H9 (cell line): ENCODE measurements around the gene TET2. TPM values are rescaled to one million over a fixed set of nuclear protein-coding genes. Genes with fewer than 3 reads are reported as not detected.

Experiments used
- DNase-seq: peaks from one replicate; pipeline ENCODE4 v3.0.0-alpha.2; 2017
- H2AFZ ChIP-seq: one replicate; pipeline ENCODE4 v1.6.1; 2013; ENCODE audit warnings: mild to moderate bottlenecking, low read length, control low read depth, moderate library complexity
- H2AK5ac ChIP-seq: 2 replicates; pipeline ENCODE4 v1.6.1; 2013; ENCODE audit warnings: low read length, control low read depth, mixed read lengths; ENCODE audit not compliant: insufficient read length
- H2BK120ac ChIP-seq: one replicate; pipeline ENCODE4 v1.6.1; 2013; ENCODE audit warnings: low read depth, mild to moderate bottlenecking, low read length, control low read depth, inconsistent platforms; ENCODE audit not compliant: poor library complexity, severe bottlenecking
- H2BK12ac ChIP-seq: 2 replicates; pipeline ENCODE4 v1.6.1; 2013; ENCODE audit warnings: low read length, control low read depth, mixed read lengths, low read depth; ENCODE audit not compliant: insufficient read length
- H2BK15ac ChIP-seq: 2 replicates; pipeline ENCODE4 v1.6.1; 2013; ENCODE audit warnings: low read depth, low read length, control low read depth
- H2BK20ac ChIP-seq: one replicate; pipeline ENCODE4 v1.6.1; 2013; ENCODE audit warnings: low read depth, mild to moderate bottlenecking, low read length, control low read depth, inconsistent platforms; ENCODE audit not compliant: poor library complexity, severe bottlenecking
- H2BK5ac ChIP-seq: 2 replicates; pipeline ENCODE4 v1.6.1; 2013; ENCODE audit warnings: low read length, control low read depth, mixed read lengths; ENCODE audit not compliant: insufficient read length
- H3K14ac ChIP-seq: 2 replicates; pipeline ENCODE4 v1.6.1; 2013; ENCODE audit warnings: low read length, control low read depth; ENCODE audit not compliant: insufficient read depth
- H3K18ac ChIP-seq: 2 replicates; pipeline ENCODE4 v1.6.1; 2013; ENCODE audit warnings: low read depth, mild to moderate bottlenecking, mixed read lengths, low read length, control low read depth; ENCODE audit not compliant: insufficient read length
- H3K23ac ChIP-seq: 2 replicates; pipeline ENCODE4 v1.6.1; 2013; ENCODE audit warnings: low read length, control low read depth, mixed read lengths, low read depth; ENCODE audit not compliant: insufficient read length
- H3K23me2 ChIP-seq: 2 replicates; pipeline ENCODE4 v1.6.1; 2013; ENCODE audit warnings: low read depth, mild to moderate bottlenecking, mixed read lengths, low read length, control low read depth; ENCODE audit not compliant: insufficient read length, poor library complexity, severe bottlenecking
- H3K27ac ChIP-seq: 2 replicates; pipeline ENCODE4 v1.5.1; 2013; ENCODE audit warnings: low read length, control low read depth, mixed read lengths, low read depth; ENCODE audit not compliant: insufficient read length
- H3K27me3 ChIP-seq: 2 replicates; pipeline ENCODE4 v1.6.1; 2013; ENCODE audit warnings: low read length, control low read depth, inconsistent platforms; ENCODE audit not compliant: insufficient read depth
- H3K4ac ChIP-seq: 2 replicates; pipeline ENCODE4 v1.6.1; 2013; ENCODE audit warnings: low read depth, mild to moderate bottlenecking, control low read depth, inconsistent platforms, low read length, moderate library complexity
- H3K4me1 ChIP-seq: 2 replicates; pipeline ENCODE4 v1.6.1; 2013; ENCODE audit warnings: low read length, control low read depth, inconsistent platforms; ENCODE audit not compliant: insufficient read depth
- H3K4me2 ChIP-seq: 2 replicates; pipeline ENCODE4 v1.6.1; 2013; ENCODE audit warnings: low read length, control low read depth, mixed read lengths; ENCODE audit not compliant: insufficient read length, insufficient read depth
- H3K56ac ChIP-seq: 2 replicates; pipeline ENCODE4 v1.6.1; 2013; ENCODE audit warnings: low read depth, mild to moderate bottlenecking, mixed read lengths, low read length, control low read depth; ENCODE audit not compliant: insufficient read length
- H3K79me1 ChIP-seq: 2 replicates; pipeline ENCODE4 v1.6.1; 2013; ENCODE audit warnings: low read depth, mild to moderate bottlenecking, moderate library complexity, low read length, control low read depth, inconsistent platforms; ENCODE audit not compliant: insufficient read depth, poor library complexity, severe bottlenecking
- H3K79me2 ChIP-seq: 2 replicates; pipeline ENCODE4 v1.6.1; 2013; ENCODE audit warnings: low read length, control low read depth, inconsistent platforms; ENCODE audit not compliant: insufficient read depth
- H3K9ac ChIP-seq: 2 replicates; pipeline ENCODE4 v1.6.1; 2013; ENCODE audit warnings: low read length, control low read depth, mixed read lengths; ENCODE audit not compliant: insufficient read length; ENCODE audit errors: extremely low read depth
- H3K9me3 ChIP-seq: one replicate; pipeline ENCODE4 v1.6.1; 2013; ENCODE audit warnings: low read depth, low read length, inconsistent platforms; ENCODE audit not compliant: control insufficient read depth
- H3T11ph ChIP-seq: one replicate; pipeline ENCODE4 v1.6.1; 2013; ENCODE audit warnings: mild to moderate bottlenecking, low read length, control low read depth, inconsistent platforms
- H4K20me1 ChIP-seq: one replicate; pipeline ENCODE4 v1.6.1; 2013; ENCODE audit not compliant: control insufficient read depth, insufficient read length, insufficient read depth
- H4K5ac ChIP-seq: 2 replicates; pipeline ENCODE4 v1.6.1; 2013; ENCODE audit warnings: low read depth, mild to moderate bottlenecking, mixed read lengths, low read length, control low read depth; ENCODE audit not compliant: insufficient read length
- H4K8ac ChIP-seq: replicated peaks from 2 replicates; pipeline ENCODE4 v1.6.1; 2013; ENCODE audit warnings: low read length, control low read depth, mixed read lengths, low read depth; ENCODE audit not compliant: insufficient read length
- H4K91ac ChIP-seq: 2 replicates; pipeline ENCODE4 v1.6.1; 2013; ENCODE audit warnings: low read depth, mild to moderate bottlenecking, moderate library complexity, mixed read lengths, low read length, control low read depth; ENCODE audit not compliant: insufficient read length
- H3K27ac Mint-ChIP-seq, 3 experiments: 2 replicates in 2 of 3; 3 replicates in 1 of 3; pipeline ENCODE4 v1.8.0; 2020 to 2021; ENCODE audit warnings: mixed read lengths in 3 of 3, mild to moderate bottlenecking in 1 of 3, moderate library complexity in 1 of 3
- H3K27me3 Mint-ChIP-seq: 2 replicates; pipeline ENCODE4 v1.8.0; 2021; ENCODE audit warnings: low read depth, mild to moderate bottlenecking, moderate library complexity, mixed read lengths
- H3K36me3 Mint-ChIP-seq, 3 experiments: 2 replicates in 2 of 3; 3 replicates in 1 of 3; pipeline ENCODE4 v1.8.0; 2020 to 2021; ENCODE audit warnings: low read depth in 3 of 3, mixed read lengths in 3 of 3; ENCODE audit not compliant: insufficient read depth in 1 of 3
- H3K4me1 Mint-ChIP-seq, 2 experiments: 2 replicates each; pipeline ENCODE4 v1.8.0; 2020; ENCODE audit warnings: mixed read lengths in 2 of 2
- H3K4me3 Mint-ChIP-seq, 2 experiments: 2 replicates in 1 of 2; 3 replicates in 1 of 2; pipeline ENCODE4 v1.8.0; 2020 to 2021; ENCODE audit warnings: mild to moderate bottlenecking in 2 of 2, mixed read lengths in 2 of 2, moderate library complexity in 1 of 2
- H3K9me3 Mint-ChIP-seq, 2 experiments: 2 replicates in 1 of 2; 3 replicates in 1 of 2; pipeline ENCODE4 v1.8.0; 2020; ENCODE audit warnings: mild to moderate bottlenecking in 2 of 2, mixed read lengths in 2 of 2, moderate library complexity in 1 of 2
- CTCF ChIP-seq: fragments of 200-600 bp; sonication (generic); conservative IDR thresholded peaks from 3 replicates; pipeline ENCODE4 v1.8.0; 2021; ENCODE audit warnings: antibody characterized with exemption, mild to moderate bottlenecking
- WGBS: extraction: QIAGEN DNeasy Blood & Tissue Kit; methylation state at CpG from one replicate; pipeline ENCODE4 v1.1.7; 2013; ENCODE audit warnings: missing lambda C conversion rate, low lambda C conversion rate, mixed read lengths; ENCODE audit not compliant: insufficient read length; ENCODE audit errors: extremely low coverage; 5-methylcytosine and 5-hydroxymethylcytosine counted together
- total RNA-seq: library from RNA; stranded (reverse); gene quantifications from 2 replicates; pipeline ENCODE4 v1.2.1, GENCODE V29; 2021

TET2 gene
- total RNA-seq, 1 experiment from 2014 or later: 3.1 TPM

- peaks cover 0 to 3% (median 2%) of the 10 kb centered on the region in 3 experiments; a peak in 2 of 7 replicates for H3K36me3 Mint-ChIP-seq
- no peak overlapping the region for H3K56ac ChIP-seq
- H2BK5ac ChIP-seq: no peak overlapping the region
- no peak overlapping the region for H3K4ac ChIP-seq
- H3K27me3 Mint-ChIP-seq: peaks cover 4% of the 10 kb centered on the region; the same call in 1 of the 2 replicates
- DNase-seq: no peak
- H3K23me2 ChIP-seq: no peaks in the 10 kb centered on the region
- H3K18ac ChIP-seq: no peak overlapping the region
- no peak overlapping the region for H4K8ac ChIP-seq
- no peak overlapping the region for H3K4me3 Mint-ChIP-seq
- no peaks in the 10 kb centered on the region for H3K79me1 ChIP-seq
- no CpG with 5 or more reads among the region's 3 CpGs for WGBS
- no peaks in the 10 kb centered on the region for H3K9me3 ChIP-seq
- H3K9ac ChIP-seq: no peak overlapping the region
- H2BK120ac ChIP-seq: no peak overlapping the region
- H3K4me1 Mint-ChIP-seq: no peaks in the 10 kb centered on the region
- no peak overlapping the region for H2BK20ac ChIP-seq
- no peak overlapping the region for H2BK15ac ChIP-seq
- no peak overlapping the region for H2AFZ ChIP-seq
- H3T11ph ChIP-seq: no peak overlapping the region
- H3K4me1 ChIP-seq: no peaks in the 10 kb centered on the region
- H3K27me3 ChIP-seq: no peaks in the 10 kb centered on the region; the same call in 1 of the 2 replicates
- no peaks in the 10 kb centered on the region for H3K79me2 ChIP-seq
- no peak overlapping the region for H3K27ac Mint-ChIP-seq
- no peak overlapping the region for H4K91ac ChIP-seq
- H3K4me2 ChIP-seq: no peak overlapping the region
- TF ChIP-seq CTCF: no peak
- no peak overlapping the region for H2BK12ac ChIP-seq
- H3K23ac ChIP-seq: no peak overlapping the region
- H3K9me3 Mint-ChIP-seq: peaks cover 28 to 29% of the 10 kb centered on the region in 2 experiments; a peak in 4 of 5 replicates
- H3K14ac ChIP-seq: no peak overlapping the region
- H2AK5ac ChIP-seq: no peak overlapping the region
- H3K27ac ChIP-seq: no peak overlapping the region
- no peak overlapping the region for H4K5ac ChIP-seq
- H4K20me1 ChIP-seq: no peaks in the 10 kb centered on the region
Observed at GRCh38 chr4:105306820-105307219, 160.1 kb downstream of the TET2 start.
